ENCODE data around the gene NES.

The NES gene

DNA sequence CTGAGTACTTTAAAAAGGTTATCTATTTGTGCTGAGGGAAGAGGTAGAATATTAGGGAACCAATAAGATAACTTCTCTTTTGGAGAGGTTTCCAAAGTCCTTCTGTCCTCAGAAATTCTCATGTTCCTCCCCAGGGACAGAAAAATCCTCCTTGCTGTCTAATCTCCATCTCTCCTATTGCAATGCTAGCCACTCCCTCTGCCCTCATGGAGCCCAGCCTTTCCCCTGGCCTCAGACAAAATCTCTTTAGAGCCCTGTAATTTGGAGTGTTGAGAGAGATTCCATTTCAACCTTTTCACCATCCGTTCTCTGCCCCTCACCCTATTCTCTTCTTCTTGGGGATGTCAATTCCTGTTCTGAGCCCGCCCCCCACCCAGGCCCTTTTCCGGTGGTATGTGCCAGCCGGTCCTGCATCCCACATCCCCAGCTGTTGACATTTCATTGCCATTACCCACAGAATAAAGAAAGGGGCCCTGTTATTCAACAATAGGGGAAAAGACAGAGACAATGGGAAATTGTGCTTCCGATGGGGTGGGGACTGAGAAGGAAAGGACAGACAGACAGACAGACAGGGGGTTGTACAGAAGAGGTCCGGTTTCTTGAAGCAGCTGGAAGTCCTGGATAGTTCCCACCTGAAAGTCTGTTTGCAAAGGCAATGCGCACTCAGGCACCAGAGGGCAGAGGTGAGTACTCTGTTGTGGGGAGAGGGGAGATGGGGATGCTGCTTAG lies 58.2 kb downstream of the NES start, which contains the start of gene HAPLN2:
Gene HAPLN2, plus strand, starts transcription at position 563 of the 729 bp plus-strand sequence. CDS start 4,076 bp downstream, outside the sequence.
- DNase-seq (ENCODE audit: low spot score), result peak; percentile 67
